PC-3 (cell line): Measurements from ENCODE around the gene APOC1. TPM values are rescaled to one million over a fixed set of nuclear protein-coding genes. Genes with fewer than 3 reads are reported as not detected.
"Not testable (repeated sequence)": the region's sequence is repeated elsewhere in the genome, so short reads cannot be mapped to it uniquely, and the experiment has no call there.

ENCODE experiments used
- ATAC-seq: fragments of 200-7000 bp; cut with Tn5 transposase; 2 replicates; pipeline ENCODE4 v1.9.1; 2020; ENCODE audit warnings: mild to moderate bottlenecking, moderate library complexity
- BruUV-seq: library from RNA; stranded (reverse); fragments of 400-500 nt; replicated peaks from 2 replicates; lab custom pipeline; 2021; lab: Mats Ljungman, UMichigan
- CTCF ChIA-PET: fragments of 300-600 bp; sonication (Branson Sonifier 250); formaldehyde crosslinking; loops from one replicate; lab custom pipeline; 2022; ENCODE audit warnings: antibody characterized with exemption; lab: Charles Lee
- POLR2A ChIA-PET: fragments of 300-600 bp; sonication (Branson Sonifier 250); formaldehyde crosslinking; loops from one replicate; lab custom pipeline; 2022; ENCODE audit warnings: antibody characterized with exemption; ENCODE audit not compliant: unreplicated experiment; lab: Charles Lee
- DNase-seq: peaks from one replicate; pipeline ENCODE4 v3.0.0-alpha.2; 2015
- H2AFZ ChIP-seq: fragments of 300-600 bp; sonication (generic); 2 replicates; pipeline ENCODE4 v1.6.0; 2016; ENCODE audit warnings: antibody characterized with exemption, low read length
- H3F3A ChIP-seq: fragments of 300-600 bp; sonication (generic); one replicate; pipeline ENCODE4 v1.6.0; 2017; ENCODE audit warnings: antibody characterized with exemption, low read length, control low read depth, mild to moderate bottlenecking; ENCODE audit not compliant: unreplicated experiment
- H3K27ac ChIP-seq: fragments of 300-600 bp; sonication (generic); 2 replicates; pipeline ENCODE4 v1.5.1; 2016; ENCODE audit warnings: mild to moderate bottlenecking, low read length
- H3K27me3 ChIP-seq: fragments of 300-600 bp; sonication (generic); 2 replicates; pipeline ENCODE4 v1.6.1; 2016; ENCODE audit warnings: low read length, mixed read lengths
- H3K36me3 ChIP-seq: fragments of 300-600 bp; sonication (generic); 2 replicates; pipeline ENCODE4 v1.6.1; 2016; ENCODE audit warnings: low read depth, mixed run types, low read length, mixed read lengths
- H3K4me1 ChIP-seq: fragments of 300-600 bp; sonication (generic); 2 replicates; pipeline ENCODE4 v1.5.1; 2016; ENCODE audit warnings: low read length; ENCODE audit not compliant: insufficient read depth
- H3K4me2 ChIP-seq: fragments of 300-600 bp; sonication (generic); 2 replicates; pipeline ENCODE4 v1.6.0; 2016; ENCODE audit warnings: low read length
- H3K4me3 ChIP-seq: fragments of 300-600 bp; sonication (generic); 2 replicates; pipeline ENCODE4 v1.5.1; 2016; ENCODE audit warnings: mild to moderate bottlenecking, low read length, mixed read lengths
- H3K79me2 ChIP-seq: fragments of 300-600 bp; sonication (generic); 2 replicates; pipeline ENCODE4 v1.6.1; 2017; ENCODE audit warnings: low read length, mixed read lengths
- H3K9ac ChIP-seq: fragments of 300-600 bp; sonication (generic); 2 replicates; pipeline ENCODE4 v1.6.0; 2016; ENCODE audit warnings: mild to moderate bottlenecking, low read length
- H3K9me2 ChIP-seq: fragments of 300-600 bp; sonication (generic); replicated peaks from 2 replicates; pipeline ENCODE4 v1.6.1; 2016; ENCODE audit warnings: mixed run types, low read length, mixed read lengths
- H3K9me3 ChIP-seq: fragments of 300-600 bp; sonication (generic); 2 replicates; pipeline ENCODE4 v1.6.1; 2016; ENCODE audit warnings: low read length, mixed read lengths
- H4K20me1 ChIP-seq: fragments of 300-600 bp; sonication (generic); 2 replicates; pipeline ENCODE4 v1.6.1; 2016; ENCODE audit warnings: low read length, mixed read lengths
- EZH2 ChIP-seq: fragments of 300-600 bp; sonication (generic); IDR thresholded peaks from one replicate; pipeline ENCODE4 v1.6.1; 2017; ENCODE audit warnings: antibody characterized with exemption, mild to moderate bottlenecking, low read length; ENCODE audit not compliant: unreplicated experiment
- EZH2phosphoT487 ChIP-seq: fragments of 300-600 bp; sonication (generic); IDR thresholded peaks from 2 replicates; pipeline ENCODE4 v1.6.1; 2018; ENCODE audit warnings: mild to moderate bottlenecking, antibody characterized with exemption, low read length, borderline replicate concordance
- intact Hi-C: fragments of 100-400 bp; cut with micrococcal nuclease; formaldehyde crosslinking; loops from 2 replicates; pipeline ENCODE4 v1.9.0; 2023
- total RNA-seq: library from RNA; depleted of rRNA; stranded (reverse); fragments of >200 nt; gene quantifications from 2 replicates; pipeline ENCODE4 v1.2.3, GENCODE V29; 2014
- TF ChIP-seq, protein P1 (sequence below): fragments of 300-600 bp; sonication (generic); conservative IDR thresholded peaks from 2 replicates; pipeline ENCODE4 v1.5.1; 2017; ENCODE audit warnings: antibody characterized with exemption, low read depth, mild to moderate bottlenecking, low read length

Gene APOC1
- total RNA-seq, 1 experiment from 2014 or later = 3.3 TPM

GRCh38 chr19:44879309-44880065, 34.9 kb upstream of the APOC1 start:
- Histone ChIP-seq H4K20me1 (no peaks in the 10 kb centered on the region), H3F3A (no peaks in the 10 kb centered on the region), H2AFZ (no peak overlapping the region), H3K9me2 (no peaks in the 10 kb centered on the region), H3K27me3 (no peaks in the 10 kb centered on the region), H3K4me3 (no peak overlapping the region), H3K27ac (no peak overlapping the region), H3K4me2 (no peak overlapping the region), H3K36me3 (peaks cover 2% of the 10 kb centered on the region; the same call in 1 of the 2 replicates), H3K9ac (no peak overlapping the region), H3K79me2 (no peaks in the 10 kb centered on the region), H3K9me3 (no peaks in the 10 kb centered on the region), H3K4me1 (peaks cover 14% of the 10 kb centered on the region)
- DNase-seq = no peak
- TF ChIP-seq EZH2 (no peak), EZH2phosphoT487 (no peak)
- TF ChIP-seq, protein P1, sequence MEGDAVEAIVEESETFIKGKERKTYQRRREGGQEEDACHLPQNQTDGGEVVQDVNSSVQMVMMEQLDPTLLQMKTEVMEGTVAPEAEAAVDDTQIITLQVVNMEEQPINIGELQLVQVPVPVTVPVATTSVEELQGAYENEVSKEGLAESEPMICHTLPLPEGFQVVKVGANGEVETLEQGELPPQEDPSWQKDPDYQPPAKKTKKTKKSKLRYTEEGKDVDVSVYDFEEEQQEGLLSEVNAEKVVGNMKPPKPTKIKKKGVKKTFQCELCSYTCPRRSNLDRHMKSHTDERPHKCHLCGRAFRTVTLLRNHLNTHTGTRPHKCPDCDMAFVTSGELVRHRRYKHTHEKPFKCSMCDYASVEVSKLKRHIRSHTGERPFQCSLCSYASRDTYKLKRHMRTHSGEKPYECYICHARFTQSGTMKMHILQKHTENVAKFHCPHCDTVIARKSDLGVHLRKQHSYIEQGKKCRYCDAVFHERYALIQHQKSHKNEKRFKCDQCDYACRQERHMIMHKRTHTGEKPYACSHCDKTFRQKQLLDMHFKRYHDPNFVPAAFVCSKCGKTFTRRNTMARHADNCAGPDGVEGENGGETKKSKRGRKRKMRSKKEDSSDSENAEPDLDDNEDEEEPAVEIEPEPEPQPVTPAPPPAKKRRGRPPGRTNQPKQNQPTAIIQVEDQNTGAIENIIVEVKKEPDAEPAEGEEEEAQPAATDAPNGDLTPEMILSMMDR = no peak
- POLR2A ChIA-PET = no interaction called here
- BruUV-seq = no TSS peak
- CTCF ChIA-PET = no interaction called here
- intact Hi-C loops = no loop called here
- no peak for ATAC-seq

DNA sequence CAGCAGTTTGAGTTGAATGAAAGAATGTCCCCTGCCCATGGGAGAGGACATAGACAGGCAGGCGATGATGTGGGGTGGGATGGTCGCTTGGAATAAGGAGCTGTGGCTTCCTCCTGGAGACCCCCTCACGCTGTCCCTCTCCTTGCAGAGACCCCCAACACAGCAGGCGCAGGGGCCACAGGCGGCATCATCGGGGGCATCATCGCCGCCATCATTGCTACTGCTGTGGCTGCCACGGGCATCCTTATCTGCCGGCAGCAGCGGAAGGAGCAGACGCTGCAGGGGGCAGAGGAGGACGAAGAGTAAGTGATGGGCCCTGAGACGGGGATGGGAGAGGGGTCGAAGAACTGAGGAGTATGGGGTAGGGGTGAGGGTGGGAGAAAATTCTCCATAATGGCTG, 32.3 kb upstream of the APOC1 start:
- H3K9ac ChIP-seq = no peak overlapping the region
- H3K36me3 ChIP-seq = no peaks in the 10 kb centered on the region; the same call in 1 of the 2 replicates
- TF ChIP-seq EZH2 (no peak), EZH2phosphoT487 (no peak)
- TF ChIP-seq, protein P1 = no peak
- H3K9me3 ChIP-seq = no peaks in the 10 kb centered on the region
- no peaks in the 10 kb centered on the region for H3K79me2 ChIP-seq
- ChIA-PET POLR2A (no interaction called here), CTCF (no interaction called here)
- no peak for DNase-seq
- no peaks in the 10 kb centered on the region for H3K4me1 ChIP-seq
- no peak overlapping the region for H3K4me3 ChIP-seq
- no TSS peak for BruUV-seq
- no peaks in the 10 kb centered on the region for H3K27me3 ChIP-seq
- intact Hi-C loops = no loop called here
- no peak for ATAC-seq
- no peak overlapping the region for H2AFZ ChIP-seq
- no peaks in the 10 kb centered on the region for H3K9me2 ChIP-seq
- H4K20me1 ChIP-seq = no peaks in the 10 kb centered on the region
- H3K4me2 ChIP-seq = no peak overlapping the region
- no peaks in the 10 kb centered on the region for H3F3A ChIP-seq
- H3K27ac ChIP-seq = no peak overlapping the region

- H3K4me2 ChIP-seq, DNase-seq, H3F3A ChIP-seq, H3K27ac ChIP-seq, H3K4me3 ChIP-seq, H3K27me3 ChIP-seq, H4K20me1 ChIP-seq, POLR2A ChIA-PET, H3K9me2 ChIP-seq, H3K79me2 ChIP-seq, H3K4me1 ChIP-seq, ATAC-seq, H3K9ac ChIP-seq, H2AFZ ChIP-seq, H3K9me3 ChIP-seq, intact Hi-C loops, CTCF ChIA-PET, BruUV-seq, H3K36me3 ChIP-seq: not testable (repeated sequence)
Measured at GRCh38 chr19:44882619-44883397, 31.6 kb upstream of the APOC1 start.
